BLaER1 treated with 17β-estradiol and CSF1 and Interleukin-3, amounts not matched to agents 10 nM and 100 nM (cell line): Measurements from ENCODE around the gene ZNF185.

Experiments
- H3K27ac ChIP-seq, 11 experiments: shearing (Covaris generic); formaldehyde crosslinking; 2 replicates each; pipeline ENCODE4 v1.8.1; 2022
- H3K27me3 ChIP-seq, 11 experiments: shearing (Covaris generic); formaldehyde crosslinking; 2 replicates each; pipeline ENCODE4 v1.8.1; 2022
- H3K36me3 ChIP-seq, 11 experiments: shearing (Covaris generic); formaldehyde crosslinking; 2 replicates each; pipeline ENCODE4 v1.8.1; 2022
- H3K4me1 ChIP-seq, 10 experiments: shearing (Covaris generic); formaldehyde crosslinking; 2 replicates each; pipeline ENCODE4 v1.8.1; 2022
- H3K4me2 ChIP-seq, 11 experiments: shearing (Covaris generic); formaldehyde crosslinking; 2 replicates each; pipeline ENCODE4 v1.8.1; 2022
- H3K4me3 ChIP-seq, 10 experiments: shearing (Covaris generic); formaldehyde crosslinking; 2 replicates each; pipeline ENCODE4 v1.8.1; 2022
- H3K9ac ChIP-seq, 11 experiments: shearing (Covaris generic); formaldehyde crosslinking; 2 replicates each; pipeline ENCODE4 v1.8.1; 2022
- H3K9me3 ChIP-seq, 11 experiments: shearing (Covaris generic); formaldehyde crosslinking; replicated peaks in 1 of 11; 2 replicates each; pipeline ENCODE4 v1.8.1; 2022
- H4K20me1 ChIP-seq, 11 experiments: shearing (Covaris generic); formaldehyde crosslinking; 2 replicates each; pipeline ENCODE4 v1.8.1; 2022
- Cebpa-rat ChIP-seq, 11 experiments: shearing (Covaris generic); IDR thresholded peaks; 2 replicates each; pipeline ENCODE4 v1.8.1; 2022

ZNF185 gene

DNA sequence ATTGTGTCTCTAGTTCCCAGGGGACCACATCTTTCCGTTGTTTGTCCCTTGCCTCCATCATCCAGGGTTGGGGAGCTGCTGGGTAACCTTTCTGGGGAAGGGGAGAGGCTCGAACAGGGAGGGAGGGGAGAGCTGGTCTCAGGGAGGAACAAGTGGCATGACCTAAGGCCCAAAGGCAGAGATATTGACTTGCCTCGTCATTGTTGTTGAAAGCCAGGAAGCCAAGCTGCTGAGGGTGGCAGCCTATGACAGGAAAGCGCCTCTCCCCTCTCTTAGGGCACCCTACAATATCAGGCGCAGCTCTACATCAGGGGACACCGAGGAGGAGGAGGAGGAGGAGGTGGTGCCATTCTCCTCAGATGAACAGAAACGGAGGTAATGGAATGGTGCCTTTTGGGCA is 20.8 kb downstream of the ZNF185 start:
- Histone ChIP-seq H4K20me1 (peaks cover 0 to 47% (median 3%) of the 10 kb centered on the region in 11 experiments; a peak in 9 of 22 replicates), H3K27me3 (peaks cover 69 to 100% (median 98%) of the 10 kb centered on the region in 11 experiments), H3K9me3 (no peaks in the 10 kb centered on the region), H3K9ac (no peak overlapping the region), H3K4me3 (no peak overlapping the region), H3K4me2 (peak overlapping the region in 5 of 11 experiments; percentile 12 to 40 (median 26); a peak in 6 of 22 replicates), H3K36me3 (no peaks in the 10 kb centered on the region), H3K4me1 (peaks cover 28 to 55% (median 36%) of the 10 kb centered on the region in 10 experiments), H3K27ac (peak overlapping the region in 1 of 11 experiments; percentile 43; a peak in 3 of 22 replicates)
- no peak for TF ChIP-seq Cebpa-rat (IDR thresholded peaks at IDR 0.05)

- H3K36me3 ChIP-seq, result no peaks in the 10 kb centered on the region
- H3K9ac ChIP-seq, result no peak overlapping the region
- no peak for TF ChIP-seq Cebpa-rat (IDR thresholded peaks at IDR 0.05)
These were observed 25.7 kb downstream of the ZNF185 start for GRCh38 chrX:152923599-152923998.

DNA sequence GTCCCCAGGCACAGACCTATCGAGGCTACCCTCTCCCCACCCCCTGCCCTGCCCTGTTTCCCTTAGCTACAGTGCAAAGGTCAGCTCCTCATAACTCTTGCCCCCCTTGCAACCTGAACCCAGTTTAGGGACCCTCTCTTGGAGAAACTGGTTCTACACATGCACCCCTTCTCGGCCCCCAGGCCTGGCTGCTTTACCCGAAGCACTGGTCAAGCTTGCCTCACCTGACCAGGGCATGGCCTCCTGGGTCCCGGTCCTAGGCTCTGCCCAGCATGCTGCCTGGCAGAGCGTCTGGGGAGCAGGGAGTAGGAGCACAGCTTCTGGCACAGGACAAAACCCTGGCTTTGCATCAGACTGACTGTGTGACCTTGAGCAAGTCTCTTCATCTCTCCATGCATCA is 28.0 kb downstream of the ZNF185 start:
- no peak overlapping the region for H3K27ac ChIP-seq
- peaks cover 87 to 100% (median 98%) of the 10 kb centered on the region in 11 experiments for H3K27me3 ChIP-seq
- no peak overlapping the region for H3K9ac ChIP-seq
- TF ChIP-seq Cebpa-rat (IDR thresholded peaks at IDR 0.05), result no peak
- H3K4me3 ChIP-seq, result no peak overlapping the region
- H3K36me3 ChIP-seq, result no peaks in the 10 kb centered on the region
- H3K9me3 ChIP-seq, result no peaks in the 10 kb centered on the region
- peaks cover 0 to 61% (median 9%) of the 10 kb centered on the region in 11 experiments; a peak in 11 of 22 replicates for H4K20me1 ChIP-seq
- H3K4me1 ChIP-seq, result peaks cover 4 to 24% (median 16%) of the 10 kb centered on the region in 10 experiments; a peak in 16 of 20 replicates
- H3K4me2 ChIP-seq, result peak overlapping the region in 3 of 11 experiments; percentile 10 to 28 (median 12); a peak in 2 of 22 replicates

More at GRCh38 chrX:152923599-152923998, 25.7 kb downstream of the ZNF185 start:
- H3K4me2 ChIP-seq, result no peak overlapping the region
- peaks cover 8 to 27% (median 20%) of the 10 kb centered on the region in 10 experiments; a peak in 17 of 20 replicates for H3K4me1 ChIP-seq
- peaks cover 0 to 55% (median 9%) of the 10 kb centered on the region in 11 experiments; a peak in 10 of 22 replicates for H4K20me1 ChIP-seq
- no peak overlapping the region for H3K4me3 ChIP-seq
- H3K27ac ChIP-seq, result no peak overlapping the region
- H3K27me3 ChIP-seq, result peaks cover 83 to 100% (median 98%) of the 10 kb centered on the region in 11 experiments
- no peaks in the 10 kb centered on the region for H3K9me3 ChIP-seq

GRCh38 chrX:152926279-152926678 is 28.4 kb downstream of the ZNF185 start:
- Histone ChIP-seq H3K9ac (no peak overlapping the region), H3K4me2 (peak overlapping the region in 7 of 11 experiments; percentile 11 to 40 (median 28); a peak in 7 of 22 replicates), H4K20me1 (peaks cover 0 to 56% (median 9%) of the 10 kb centered on the region in 11 experiments; a peak in 11 of 22 replicates), H3K36me3 (no peaks in the 10 kb centered on the region), H3K9me3 (no peaks in the 10 kb centered on the region), H3K27me3 (peaks cover 88 to 100% (median 99%) of the 10 kb centered on the region in 11 experiments), H3K4me3 (no peak overlapping the region), H3K4me1 (peaks cover 4 to 20% (median 12%) of the 10 kb centered on the region in 10 experiments; a peak in 15 of 20 replicates), H3K27ac (no peak overlapping the region)
- TF ChIP-seq Cebpa-rat (IDR thresholded peaks at IDR 0.05), result no peak

DNA sequence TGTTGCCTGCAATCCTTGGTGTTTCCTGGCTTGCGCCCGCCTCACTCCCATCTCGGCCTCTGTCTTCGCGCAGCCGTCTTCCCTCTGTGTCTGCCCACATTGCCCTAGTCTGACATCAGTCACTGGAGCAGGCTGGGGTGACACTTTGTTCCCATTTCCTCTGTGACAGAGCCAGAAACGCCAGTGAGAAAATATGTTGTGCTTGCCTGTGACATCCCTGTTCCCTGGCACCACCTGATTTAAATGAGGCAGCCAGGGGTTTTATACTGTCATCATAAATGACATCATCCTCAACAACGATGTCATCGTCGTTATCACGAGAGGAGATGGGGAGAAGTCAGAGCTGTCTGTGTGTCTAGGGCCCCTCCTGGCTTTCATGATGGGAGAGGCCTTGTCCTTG is 29.1 kb downstream of the ZNF185 start:
- TF ChIP-seq Cebpa-rat (IDR thresholded peaks at IDR 0.05), result no peak
- Histone ChIP-seq H3K4me1 (peaks cover 3 to 14% (median 6%) of the 10 kb centered on the region in 10 experiments; a peak in 10 of 20 replicates), H3K27ac (no peak overlapping the region), H4K20me1 (peaks cover 0 to 52% (median 9%) of the 10 kb centered on the region in 11 experiments; a peak in 11 of 22 replicates), H3K9ac (no peak overlapping the region), H3K27me3 (peaks cover 89 to 100% (median 99%) of the 10 kb centered on the region in 11 experiments), H3K4me3 (no peak overlapping the region), H3K36me3 (no peaks in the 10 kb centered on the region), H3K9me3 (no peaks in the 10 kb centered on the region), H3K4me2 (peak overlapping the region in 5 of 11 experiments; percentile 11 to 40 (median 36); a peak in 4 of 22 replicates)

- Histone ChIP-seq H3K27me3 (peaks cover 89 to 100% (median 99%) of the 10 kb centered on the region in 11 experiments), H4K20me1 (peaks cover 0 to 47% (median 6%) of the 10 kb centered on the region in 11 experiments; a peak in 11 of 22 replicates), H3K9me3 (no peaks in the 10 kb centered on the region), H3K27ac (no peak overlapping the region), H3K9ac (no peak overlapping the region), H3K4me3 (no peak overlapping the region), H3K4me1 (peaks cover 0 to 11% (median 6%) of the 10 kb centered on the region in 10 experiments; a peak in 9 of 20 replicates), H3K36me3 (no peaks in the 10 kb centered on the region), H3K4me2 (no peak overlapping the region)
- TF ChIP-seq Cebpa-rat (IDR thresholded peaks at IDR 0.05), result no peak
These were observed 30.2 kb downstream of the ZNF185 start for GRCh38 chrX:152927858-152928760.

GRCh38 chrX:152928761-152929400 is 31.0 kb downstream of the ZNF185 start:
- no peak overlapping the region for H3K9ac ChIP-seq
- TF ChIP-seq Cebpa-rat (IDR thresholded peaks at IDR 0.05), result no peak
- no peak overlapping the region for H3K4me2 ChIP-seq
- peaks cover 89 to 100% (median 99%) of the 10 kb centered on the region in 11 experiments for H3K27me3 ChIP-seq
- H4K20me1 ChIP-seq, result peaks cover 0 to 44% (median 5%) of the 10 kb centered on the region in 11 experiments; a peak in 9 of 22 replicates
- H3K36me3 ChIP-seq, result no peaks in the 10 kb centered on the region
- H3K4me3 ChIP-seq, result no peak overlapping the region
- no peaks in the 10 kb centered on the region for H3K9me3 ChIP-seq
- H3K27ac ChIP-seq, result no peak overlapping the region
- peaks cover 0 to 11% (median 6%) of the 10 kb centered on the region in 10 experiments; a peak in 9 of 20 replicates for H3K4me1 ChIP-seq

DNA sequence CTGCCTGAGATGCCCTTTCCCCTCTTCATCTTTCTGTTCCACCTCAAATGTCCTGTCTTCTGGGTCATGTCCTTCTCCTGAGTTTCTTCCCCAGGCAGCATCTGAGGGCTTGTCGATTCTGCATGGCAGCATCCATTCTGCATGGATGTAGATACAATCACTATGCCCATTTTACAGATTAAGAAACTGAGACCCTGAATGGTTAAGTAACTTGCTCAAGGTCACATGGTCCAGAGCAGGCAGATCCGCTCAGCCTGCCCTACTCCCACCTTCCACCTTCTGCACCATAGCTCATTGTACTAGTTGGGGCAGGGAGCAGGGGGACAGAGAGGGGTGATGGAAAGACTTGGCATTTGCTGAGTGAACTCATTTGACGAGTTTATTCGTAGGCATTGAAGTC is 32.0 kb downstream of the ZNF185 start:
- Histone ChIP-seq H3K27me3 (peaks cover 97 to 100% (median 100%) of the 10 kb centered on the region in 11 experiments), H3K4me2 (no peak overlapping the region), H4K20me1 (peaks cover 0 to 41% (median 5%) of the 10 kb centered on the region in 11 experiments; a peak in 9 of 22 replicates), H3K36me3 (no peaks in the 10 kb centered on the region), H3K4me1 (peaks cover 0 to 11% (median 6%) of the 10 kb centered on the region in 10 experiments; a peak in 9 of 20 replicates), H3K27ac (no peak overlapping the region), H3K4me3 (no peak overlapping the region), H3K9ac (no peak overlapping the region), H3K9me3 (no peaks in the 10 kb centered on the region)
- TF ChIP-seq Cebpa-rat (IDR thresholded peaks at IDR 0.05), result no peak
